ENCODE measurements around the gene PIEZO2. TPM values are rescaled to one million over a fixed set of nuclear protein-coding genes. Genes with fewer than 3 reads are reported as not detected.
"Not testable (repeated sequence)": the region's sequence is repeated elsewhere in the genome, so short reads cannot be mapped to it uniquely, and the experiment has no call there.

Gene PIEZO2
- total RNA-seq, 1 donor from 2014 or later: 50.1 TPM

- no peak overlapping the region for H3K4me3 Mint-ChIP-seq (ENCODE audit: unreplicated experiment)
- H3K9me3 Mint-ChIP-seq (ENCODE audit: unreplicated experiment): peaks cover 1% of the 10 kb centered on the region
- peaks cover 19% of the 10 kb centered on the region for H3K4me1 Mint-ChIP-seq (ENCODE audit: low read depth, unreplicated experiment)
- no peak for TF ChIP-seq CTCF (IDR thresholded peaks at IDR 0.05; ENCODE audit: partially characterized antibody, unreplicated experiment)
- no peak for DNase-seq
- peaks cover 4% of the 10 kb centered on the region for H3K27me3 Mint-ChIP-seq (ENCODE audit: unreplicated experiment)
- H3K27ac Mint-ChIP-seq (ENCODE audit: unreplicated experiment): no peak overlapping the region
- H3K36me3 Mint-ChIP-seq (ENCODE audit: unreplicated experiment): no peaks in the 10 kb centered on the region
Measured at GRCh38 chr18:10923551-10924070, 225.8 kb downstream of the PIEZO2 start.

DNA sequence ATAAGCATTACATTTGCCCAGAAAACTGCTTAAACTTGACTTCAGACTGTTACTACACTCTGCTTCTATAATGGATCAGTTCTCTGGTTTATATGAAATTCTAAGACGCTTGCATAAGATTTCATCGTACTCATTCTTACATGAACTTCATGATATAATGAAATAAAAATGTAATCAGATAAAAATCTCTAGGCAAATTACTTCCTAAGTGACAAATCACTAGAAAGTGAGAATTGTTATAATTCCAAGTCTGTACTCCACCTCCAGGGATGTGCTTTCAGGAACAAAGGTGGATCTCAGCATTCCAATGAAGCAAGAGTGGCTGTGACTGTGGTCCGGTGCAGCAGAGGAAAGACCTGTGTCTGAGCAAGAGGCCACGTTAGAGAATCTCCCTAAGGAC is 226.2 kb downstream of the PIEZO2 start:
- peaks cover 1% of the 10 kb centered on the region for H3K9me3 Mint-ChIP-seq (ENCODE audit: unreplicated experiment)
- H3K4me1 Mint-ChIP-seq (ENCODE audit: low read depth, unreplicated experiment): peaks cover 19% of the 10 kb centered on the region
- DNase-seq: no peak
- no peak for TF ChIP-seq CTCF (IDR thresholded peaks at IDR 0.05; ENCODE audit: partially characterized antibody, unreplicated experiment)
- peaks cover 4% of the 10 kb centered on the region for H3K27me3 Mint-ChIP-seq (ENCODE audit: unreplicated experiment)
- H3K27ac Mint-ChIP-seq (ENCODE audit: unreplicated experiment): no peak overlapping the region
- no peaks in the 10 kb centered on the region for H3K36me3 Mint-ChIP-seq (ENCODE audit: unreplicated experiment)
- H3K4me3 Mint-ChIP-seq (ENCODE audit: unreplicated experiment): no peak overlapping the region

DNA sequence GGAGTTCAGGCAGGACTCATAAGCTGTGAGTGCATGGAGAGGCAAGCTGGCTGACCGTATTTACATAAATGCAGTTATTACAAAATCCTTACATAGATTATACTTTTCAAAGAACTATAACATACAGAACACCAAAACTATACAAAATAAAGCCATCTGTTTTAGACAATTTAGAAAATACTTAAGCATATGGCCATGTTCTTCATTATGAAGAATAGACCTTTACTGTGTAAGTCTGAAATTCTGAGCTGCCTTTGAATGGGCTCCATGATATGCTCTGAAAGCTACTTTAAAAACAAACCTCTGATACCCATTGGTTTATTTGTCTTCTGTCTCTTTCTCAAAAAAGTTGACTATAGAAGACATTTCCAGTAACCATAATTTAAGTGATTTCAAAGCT is 226.7 kb downstream of the PIEZO2 start:
- H3K9me3 Mint-ChIP-seq (ENCODE audit: unreplicated experiment); H3K4me3 Mint-ChIP-seq (ENCODE audit: unreplicated experiment); H3K27me3 Mint-ChIP-seq (ENCODE audit: unreplicated experiment); H3K27ac Mint-ChIP-seq (ENCODE audit: unreplicated experiment); DNase-seq; H3K36me3 Mint-ChIP-seq (ENCODE audit: unreplicated experiment): not testable (repeated sequence)
- H3K4me1 Mint-ChIP-seq (ENCODE audit: low read depth, unreplicated experiment): peaks cover 19% of the 10 kb centered on the region

DNA sequence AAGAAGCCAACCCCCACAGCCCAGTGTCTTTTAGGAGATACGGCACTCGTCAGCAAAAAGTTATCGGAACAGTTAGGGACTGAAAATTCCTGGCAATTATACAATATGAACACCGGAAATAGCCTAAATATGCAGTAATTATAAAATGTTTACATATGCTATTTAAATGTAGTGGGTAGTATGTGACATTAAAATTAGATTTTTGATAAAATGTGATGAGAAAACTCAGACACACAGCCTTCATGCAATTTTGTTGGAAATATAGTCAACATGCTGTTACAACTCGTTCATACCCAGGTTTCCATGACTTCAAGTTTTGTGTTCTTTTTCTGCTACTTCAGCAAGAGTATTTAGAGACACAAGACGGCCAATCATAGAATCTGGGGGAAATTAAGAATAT is 229.1 kb downstream of the PIEZO2 start:
- H3K4me3 Mint-ChIP-seq (ENCODE audit: unreplicated experiment); H3K27me3 Mint-ChIP-seq (ENCODE audit: unreplicated experiment); H3K9me3 Mint-ChIP-seq (ENCODE audit: unreplicated experiment); H3K4me1 Mint-ChIP-seq (ENCODE audit: low read depth, unreplicated experiment); DNase-seq; H3K36me3 Mint-ChIP-seq (ENCODE audit: unreplicated experiment); H3K27ac Mint-ChIP-seq (ENCODE audit: unreplicated experiment): not testable (repeated sequence)

GRCh38 chr18:10919851-10920250 is 229.5 kb downstream of the PIEZO2 start:
- H3K27me3 Mint-ChIP-seq (ENCODE audit: unreplicated experiment): peaks cover 4% of the 10 kb centered on the region
- peaks cover 3% of the 10 kb centered on the region for H3K9me3 Mint-ChIP-seq (ENCODE audit: unreplicated experiment)
- no peaks in the 10 kb centered on the region for H3K36me3 Mint-ChIP-seq (ENCODE audit: unreplicated experiment)
- no peak for DNase-seq
- TF ChIP-seq CTCF (IDR thresholded peaks at IDR 0.05; ENCODE audit: partially characterized antibody, unreplicated experiment): no peak
- H3K4me3 Mint-ChIP-seq (ENCODE audit: unreplicated experiment): no peak overlapping the region
- H3K4me1 Mint-ChIP-seq (ENCODE audit: low read depth, unreplicated experiment): peaks cover 5% of the 10 kb centered on the region
- no peak overlapping the region for H3K27ac Mint-ChIP-seq (ENCODE audit: unreplicated experiment)

DNA sequence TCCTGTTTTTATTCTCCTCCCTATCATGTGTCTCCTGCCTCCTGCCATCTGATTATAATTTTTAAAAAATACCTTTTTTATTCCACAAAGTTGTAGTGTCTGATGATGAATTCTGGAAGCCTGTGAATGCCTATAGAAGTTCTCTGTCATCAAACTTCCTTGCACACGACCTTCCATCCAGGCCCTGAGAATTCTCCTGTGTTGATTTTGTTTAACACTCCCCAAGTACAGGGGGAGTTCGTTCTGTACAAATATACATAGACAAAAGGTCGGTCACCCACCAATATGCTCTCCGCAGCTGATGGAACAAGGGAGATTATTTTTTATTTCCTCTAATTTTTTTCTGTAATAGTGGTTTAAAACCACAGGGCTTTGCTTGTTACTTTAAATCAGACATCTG is 232.5 kb downstream of the PIEZO2 start:
- no peak for DNase-seq

More for the DNA sequence above, 232.5 kb downstream of the PIEZO2 start:
- Mint-ChIP-seq H3K4me1 (ENCODE audit: low read depth, unreplicated experiment) (peaks cover 16% of the 10 kb centered on the region), H3K4me3 (ENCODE audit: unreplicated experiment) (no peak overlapping the region), H3K9me3 (ENCODE audit: unreplicated experiment) (peaks cover 2% of the 10 kb centered on the region), H3K27ac (ENCODE audit: unreplicated experiment) (no peak overlapping the region), H3K27me3 (ENCODE audit: unreplicated experiment) (peaks cover 4% of the 10 kb centered on the region), H3K36me3 (ENCODE audit: unreplicated experiment) (no peaks in the 10 kb centered on the region)
- TF ChIP-seq CTCF (IDR thresholded peaks at IDR 0.05; ENCODE audit: partially characterized antibody, unreplicated experiment): no peak

Measured in glutamatergic neuron (in vitro differentiated cells).